WTC11 (cell line): ENCODE data around the gene UTY.

Experiments
- CTCF ChIP-seq: fragments of 200-600 bp; IDR thresholded peaks from 2 replicates; pipeline ENCODE4 v1.8.0; 2022; ENCODE audit warnings: antibody characterized with exemption
- JUN ChIP-seq: sonication (generic); formaldehyde crosslinking; IDR thresholded peaks from 2 replicates; pipeline ENCODE4 v1.8.0; 2023; ENCODE audit warnings: mild to moderate bottlenecking, missing genetic modification reagents
- SMAD3 ChIP-seq: sonication (generic); formaldehyde crosslinking; IDR thresholded peaks from 2 replicates; pipeline ENCODE4 v1.8.0; 2022; ENCODE audit warnings: missing genetic modification reagents, mild to moderate bottlenecking, borderline replicate concordance
- USF2 ChIP-seq: sonication (generic); formaldehyde crosslinking; IDR thresholded peaks from 2 replicates; pipeline ENCODE4 v1.8.1; 2023; ENCODE audit warnings: mild to moderate bottlenecking, missing genetic modification reagents, moderate library complexity

GRCh38 chrY:13443146-13443545 is 36.7 kb downstream of the UTY start:
- TF ChIP-seq USF2 (CRISPR knock-in tag) (no peak), CTCF (no peak), JUN (CRISPR knock-in tag) (no peak), SMAD3 (CRISPR knock-in tag) (no peak)
